Measurements from ENCODE around the gene GJB4. TPM values are rescaled to one million over a fixed set of nuclear protein-coding genes. Genes with fewer than 3 reads are reported as not detected.

GJB4 gene
- not detected in 2 replicates for total RNA-seq

DNA sequence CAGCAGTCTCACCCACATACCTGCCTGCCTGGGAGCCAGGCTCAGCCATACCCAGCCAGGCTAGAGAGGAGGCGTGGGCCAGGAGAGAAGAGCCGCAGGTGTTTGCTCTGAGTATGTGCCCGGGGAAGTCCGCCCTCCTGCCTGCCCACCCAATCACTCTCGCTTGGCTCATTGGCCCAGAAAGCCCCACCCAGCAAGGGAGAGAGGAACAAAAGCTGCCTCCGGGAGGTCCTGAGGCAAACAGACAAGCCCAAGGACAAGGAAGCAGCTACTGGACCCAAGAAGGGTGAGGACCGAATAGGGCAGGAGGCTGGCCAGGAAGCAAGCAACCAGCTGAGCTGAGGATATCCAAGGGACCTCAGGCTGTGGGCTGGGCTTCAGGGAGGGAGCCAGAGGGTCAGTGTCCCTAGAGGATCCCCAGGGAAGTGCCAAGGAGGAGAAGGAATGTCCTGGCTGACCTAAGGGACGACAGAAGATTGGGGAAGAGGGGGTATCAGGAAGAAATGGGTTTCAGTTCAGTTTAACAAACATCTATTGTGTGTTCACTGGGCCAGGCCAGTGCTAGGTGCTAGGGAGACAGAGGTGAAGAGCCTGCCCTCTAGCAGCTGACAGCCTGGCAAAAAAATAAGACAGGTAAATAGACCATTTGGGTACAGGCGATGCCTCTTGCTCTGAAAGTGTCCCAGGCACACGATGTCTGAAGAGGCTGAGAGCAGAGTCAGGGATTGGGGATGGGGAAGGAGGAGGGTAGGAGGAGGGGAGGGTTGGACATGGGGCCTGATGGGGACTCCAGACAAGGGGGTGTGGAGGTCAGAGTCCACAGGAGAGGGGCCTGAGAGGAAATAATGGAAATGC, at the start of gene GJB4:
Gene GJB4, plus strand, starts transcription at position 238 of the 855 bp plus-strand sequence. CDS start 1,515 bp downstream, outside the sequence.

DNA sequence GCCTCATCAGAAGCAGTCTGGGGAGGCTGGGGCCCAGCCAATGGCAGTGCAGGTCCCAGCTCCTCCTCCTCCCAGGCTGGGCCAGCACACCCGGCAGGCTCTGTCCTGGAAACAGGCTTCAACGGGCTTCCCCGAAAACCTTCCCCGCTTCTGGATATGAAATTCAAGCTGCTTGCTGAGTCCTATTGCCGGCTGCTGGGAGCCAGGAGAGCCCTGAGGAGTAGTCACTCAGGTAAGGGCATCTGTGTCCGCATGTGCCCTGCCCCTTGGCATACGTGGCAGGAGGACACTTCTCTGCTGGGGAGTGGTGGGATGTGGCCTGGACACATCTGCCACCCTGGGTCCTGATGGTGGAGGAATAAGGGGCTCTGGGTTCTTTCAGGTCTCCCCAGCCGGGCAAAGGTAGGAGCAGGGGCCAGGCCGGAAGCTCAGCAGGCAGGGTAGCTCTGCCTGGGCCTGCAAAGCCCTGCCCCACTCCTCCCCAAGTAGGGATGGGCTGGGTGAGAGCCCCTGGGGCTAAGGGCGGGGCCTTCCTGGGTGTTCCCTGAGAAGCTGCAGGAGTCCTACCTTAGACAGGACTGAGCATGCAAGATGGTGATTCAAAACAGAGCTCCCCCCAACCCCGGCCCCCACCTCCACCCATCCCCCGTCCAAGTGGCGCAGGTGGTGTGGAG, 4.4 kb upstream of the GJB4 start, which contains the start of gene GJB5:
Gene GJB5, plus strand, starts transcription at position 84 of the 674 bp plus-strand sequence. CDS start 2,284 bp downstream, outside the sequence.

DNA sequence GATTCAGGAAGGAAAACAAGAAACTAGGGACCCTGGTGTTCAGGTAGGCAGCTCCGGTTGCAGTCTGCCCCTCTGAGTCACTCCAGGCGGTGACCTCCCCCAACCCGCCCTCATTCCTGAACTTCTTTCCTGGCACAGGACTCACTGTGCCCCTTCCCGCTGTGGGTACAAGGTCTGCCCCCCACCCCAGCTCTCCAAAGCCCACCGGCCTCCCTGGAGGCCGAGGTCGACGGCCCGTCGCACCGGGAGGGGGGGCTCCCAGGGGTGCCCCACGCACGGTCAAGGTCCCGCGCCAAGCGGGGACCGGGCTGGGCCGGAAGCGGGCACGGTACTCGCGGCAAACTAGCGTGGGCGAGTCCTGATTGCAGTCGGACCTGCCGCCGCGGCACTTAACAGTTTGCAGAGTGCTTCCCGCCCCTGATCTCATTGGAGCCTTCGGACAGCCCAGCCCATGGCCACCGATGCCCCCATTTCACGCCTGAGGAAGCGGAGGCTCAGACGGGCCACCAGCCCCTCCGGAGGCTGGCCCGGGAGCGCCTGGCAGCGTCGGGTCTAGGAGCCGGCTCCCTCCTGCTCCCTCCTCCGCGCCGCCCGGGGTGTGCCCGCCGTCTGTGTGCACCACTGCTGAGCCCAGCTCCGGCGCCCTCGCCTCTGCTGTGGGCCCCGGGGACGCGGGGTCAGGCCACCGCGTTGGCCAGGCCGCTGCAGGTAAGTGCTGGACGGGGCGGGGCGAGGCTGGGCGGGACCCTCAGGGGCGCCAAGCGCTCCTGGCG, 21.7 kb downstream of the GJB4 start, which contains the start of gene GJB3:
Gene GJB3, plus strand, starts transcription at position 144 of the 773 bp plus-strand sequence. CDS start 3,549 bp downstream, outside the sequence.

DNA sequence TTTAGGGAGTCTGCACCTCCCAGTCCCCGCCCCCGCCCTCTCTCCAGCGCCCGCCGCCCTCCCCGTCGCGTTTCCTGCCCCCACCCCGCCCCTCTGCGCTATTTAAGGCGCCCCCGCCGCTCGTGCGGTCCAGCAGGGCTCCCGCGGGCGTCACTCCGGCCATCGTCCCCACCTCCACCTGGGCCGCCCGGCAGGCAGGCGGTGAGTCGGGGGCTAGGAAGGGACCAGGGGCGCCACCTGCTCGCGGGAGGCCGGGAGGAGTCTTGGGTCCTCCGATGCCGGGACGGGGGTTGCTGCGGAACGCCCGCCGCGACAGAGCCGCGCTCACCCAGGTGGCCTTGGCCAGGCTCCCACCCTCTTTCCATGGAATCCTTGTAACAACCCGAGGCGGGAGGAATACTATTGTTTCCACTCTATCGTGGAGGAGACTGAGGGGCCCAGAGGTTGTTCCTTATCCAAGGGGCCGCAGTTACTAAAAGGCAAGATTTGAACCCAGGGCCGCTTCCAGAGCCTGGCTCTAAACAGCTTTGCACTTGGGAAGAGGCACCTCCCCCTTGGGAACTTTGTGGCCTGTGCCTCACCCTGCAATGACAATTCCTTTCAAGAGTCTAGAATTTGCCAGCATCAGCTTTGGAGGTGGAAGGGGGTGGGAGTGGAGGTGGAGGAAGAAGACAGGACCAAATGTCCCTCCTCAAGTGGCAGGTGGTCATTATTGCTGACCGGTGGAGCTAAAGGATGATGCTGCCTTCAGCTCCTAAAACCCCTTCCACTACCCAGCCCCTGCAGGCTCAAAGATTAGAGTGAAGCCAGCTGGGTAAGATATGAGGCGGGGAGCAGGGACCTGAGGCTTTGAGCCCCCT, 33.6 kb downstream of the GJB4 start, which contains the start of gene GJA4:
Gene GJA4, plus strand, starts transcription at position 132 of the 860 bp plus-strand sequence. CDS start 1,215 bp downstream, outside the sequence.

Other genes with a start within 250 kb of the GJB4 start
- gene GJB5, start 4.7 kb upstream of the GJB4 start, total RNA-seq, result not detected in 2 replicates
- not detected in 2 replicates for gene GJB3, start 21.5 kb downstream of the GJB4 start, total RNA-seq
- gene GJA4, start 33.3 kb downstream of the GJB4 start, total RNA-seq, result not detected in 2 replicates
- gene SMIM12, start 100.0 kb downstream of the GJB4 start, total RNA-seq, result 28.6 and 32.6 TPM in 2 replicates
- gene DLGAP3, start 169.9 kb downstream of the GJB4 start, total RNA-seq, result under 0.01 and 0.45 TPM in 2 replicates
- gene TMEM35B, start 225.6 kb downstream of the GJB4 start, total RNA-seq, result 23.9 and 25.1 TPM in 2 replicates

All from bronchus fibroblast of lung (primary cell).